Endothelial cell of umbilical vein (primary cell): ENCODE results near the gene BCR. TPM values are rescaled to one million over a fixed set of nuclear protein-coding genes. Genes with fewer than 3 reads are reported as not detected.

Experiments used
- BruUV-seq: library from RNA; stranded (reverse); fragments of 400-500 nt; replicated peaks from 2 replicates; lab custom pipeline; 2021; lab: Mats Ljungman, UMichigan
- CTCF ChIA-PET: fragments of 300-600, 350-600 bp; sonication (Branson Sonifier 250); formaldehyde crosslinking; loops from one replicate; lab custom pipeline; 2021; ENCODE audit warnings: antibody characterized with exemption, inconsistent platforms; lab: Charles Lee
- POLR2A ChIA-PET: fragments of 300-600, 350-600 bp; sonication (Branson Sonifier 250); formaldehyde crosslinking; loops from one replicate; lab custom pipeline; 2021; ENCODE audit warnings: antibody characterized with exemption, inconsistent platforms; lab: Charles Lee
- DNase-seq: peaks from one replicate; pipeline ENCODE4 v3.0.0-alpha.2; 2011; ENCODE audit warnings: low read depth, low spot score
- FAIRE-seq: peaks from 2 replicates; lab custom pipeline; 2011; peaks lifted over from hg19 to GRCh38; lab: Jason Lieb, UNC
- H2AFZ ChIP-seq: 2 replicates; pipeline ENCODE4 v1.6.0; 2012; ENCODE audit warnings: low read depth, low read length, control low read depth, inconsistent platforms
- H3K27ac ChIP-seq: 2 replicates; pipeline ENCODE4 v1.5.1; 2011; ENCODE audit warnings: low read depth, mild to moderate bottlenecking, control low read depth, low read length, moderate library complexity; ENCODE audit not compliant: insufficient read depth
- H3K27me3 ChIP-seq, 2 experiments: 2 replicates each; pipeline versions ENCODE4 v1.6.0 to v1.6.1; 2011; ENCODE audit warnings: low read length in 2 of 2, mixed read lengths in 1 of 2; ENCODE audit not compliant: control insufficient read depth in 2 of 2, insufficient read depth in 2 of 2
- H3K36me3 ChIP-seq, 2 experiments: 2 replicates in 1 of 2; 3 replicates in 1 of 2; pipeline ENCODE4 v1.5.1; 2011; ENCODE audit warnings: low read length in 2 of 2, mild to moderate bottlenecking in 1 of 2, moderate library complexity in 1 of 2; ENCODE audit not compliant: control insufficient read depth in 2 of 2, insufficient read depth in 2 of 2; ENCODE audit errors: extremely low read depth in 1 of 2
- H3K4me1 ChIP-seq: 3 replicates; pipeline ENCODE4 v1.5.1; 2011; ENCODE audit warnings: mild to moderate bottlenecking, low read length; ENCODE audit not compliant: control insufficient read depth, insufficient read depth; ENCODE audit errors: extremely low read depth
- H3K4me2 ChIP-seq: 2 replicates; pipeline ENCODE4 v1.6.1; 2011; ENCODE audit warnings: low read length, control low read depth, mixed read lengths; ENCODE audit not compliant: insufficient read depth
- H3K4me3 ChIP-seq, 3 experiments: fragments of 200-600 bp in 1 of 3; sonication (generic), shearing (Covaris generic) in 1 of 3; replicated peaks in 1 of 3; 2 replicates each; pipeline ENCODE4 v1.5.1; 2011 to 2016; ENCODE audit warnings: control low read depth in 3 of 3, low read length in 3 of 3, mild to moderate bottlenecking in 2 of 3, inconsistent platforms in 1 of 3, low read depth in 1 of 3, moderate library complexity in 1 of 3; ENCODE audit not compliant: insufficient read depth in 1 of 3
- H3K79me2 ChIP-seq: 2 replicates; pipeline ENCODE4 v1.6.0; 2012; ENCODE audit warnings: low read length, inconsistent platforms; ENCODE audit not compliant: control insufficient read depth, insufficient read depth
- H3K9ac ChIP-seq: replicated peaks from 2 replicates; pipeline ENCODE3; 2011; ENCODE audit warnings: low read length, control low read depth; ENCODE audit not compliant: insufficient read depth; ENCODE audit errors: extremely low read depth
- H3K9me1 ChIP-seq: replicated peaks from 3 replicates; pipeline ENCODE4 v1.6.0; 2011; ENCODE audit warnings: mild to moderate bottlenecking, low read length; ENCODE audit not compliant: control insufficient read depth, insufficient read depth; ENCODE audit errors: extremely low read depth
- H3K9me3 ChIP-seq: replicated peaks from 2 replicates; pipeline ENCODE4 v1.5.1; 2012; ENCODE audit warnings: low read length, inconsistent platforms; ENCODE audit not compliant: control insufficient read depth, insufficient read depth
- H4K20me1 ChIP-seq: replicated peaks from 2 replicates; pipeline ENCODE3; 2011; ENCODE audit warnings: mild to moderate bottlenecking, low read length; ENCODE audit not compliant: control insufficient read depth, insufficient read depth; ENCODE audit errors: extremely low read depth
- CTCF ChIP-seq, 2 donors: IDR thresholded peaks; 1 replicate in 1 of 2; 2 replicates in 1 of 2; pipeline ENCODE4 v1.5.1; 2011; ENCODE audit warnings: low read length in 2 of 2, mild to moderate bottlenecking in 2 of 2, moderate library complexity in 2 of 2, control low read depth in 1 of 2, inconsistent platforms in 1 of 2, low read depth in 1 of 2; ENCODE audit not compliant: insufficient read depth in 1 of 2; ENCODE audit errors: extremely low read depth in 1 of 2
- EZH2 ChIP-seq: IDR thresholded peaks from 2 replicates; pipeline ENCODE4 v1.6.1; 2012; ENCODE audit warnings: borderline replicate concordance, low read depth, mild to moderate bottlenecking, moderate library complexity, low read length, inconsistent platforms; ENCODE audit not compliant: severe bottlenecking
- MAX ChIP-seq: IDR thresholded peaks from 2 replicates; pipeline ENCODE4 v1.6.1; 2011; ENCODE audit not compliant: insufficient read depth, insufficient read length
- POLR2A ChIP-seq: IDR thresholded peaks from 2 replicates; pipeline ENCODE4 v1.6.1; 2012; ENCODE audit warnings: low read depth, mild to moderate bottlenecking, control low read depth, low read length
- POLR2AphosphoS5 ChIP-seq: IDR thresholded peaks from 2 replicates; pipeline ENCODE4 v1.6.1; 2012; ENCODE audit warnings: low read depth, mild to moderate bottlenecking, control low read depth, low read length, moderate library complexity; ENCODE audit not compliant: insufficient read depth
- dilution Hi-C: fragments of 300-500 bp; cut with MboI; formaldehyde crosslinking; loops from one replicate; pipeline ENCODE4 v1.15.0; 2019; ENCODE audit warnings: low sequenced_read_pairs; ENCODE audit not compliant: extremely low pct_ligation_motif_present
- intact Hi-C: fragments of 100-400 bp; cut with micrococcal nuclease; formaldehyde crosslinking; loops from one replicate; pipeline ENCODE4 v1.10.0; 2022
- polyA plus RNA-seq, 4 experiments: library from polyadenylated mRNA; depleted of rRNA in 3 of 4; stranded (reverse) in 3 of 4; unstranded in 1 of 4; fragments of >200 nt; gene quantifications; 2 replicates each; pipeline versions ENCODE4 v1.2.1 to v1.2.3, GENCODE V29; 2011 to 2012; ENCODE audit warnings: missing spikeins in 1 of 4
- total RNA-seq: library from RNA; stranded (reverse); gene quantifications from 2 replicates; pipeline ENCODE4 v1.2.3, GENCODE V29; 2021

The BCR gene
- total and polyA plus RNA-seq, 2 donors (not counting 3 experiments of a cell fraction or from before 2014, with no cell fraction given) = 129 to 141 TPM

GRCh38 chr22:23243859-23244689, 63.8 kb downstream of the BCR start:
- CTCF ChIA-PET = interaction anchor here (0.9 to 3.0 kb wide), 8 partner anchors 17 to 141 kb away, joined by 3 to 18 read pairs (median 6); partner anchors contain the start of gene BCR
- Histone ChIP-seq H2AFZ (no peak overlapping the region), H3K4me2 (no peak overlapping the region), H4K20me1 (peaks cover 2% of the 10 kb centered on the region), H3K4me1 (peaks cover 34% of the 10 kb centered on the region), H3K79me2 (peaks cover 94% of the 10 kb centered on the region), H3K27me3 (no peaks in the 10 kb centered on the region), H3K27ac (no peak overlapping the region), H3K9ac (no peak overlapping the region), H3K9me1 (no peaks in the 10 kb centered on the region), H3K9me3 (no peaks in the 10 kb centered on the region), H3K36me3 (no peaks in the 10 kb centered on the region), H3K4me3 (no peak overlapping the region)
- intact Hi-C loops (no loop called here), dilution Hi-C loops (no loop called here)
- DNase-seq (no peak), FAIRE-seq (peak; percentile 53)
- TF ChIP-seq CTCF (IDR thresholded peaks at IDR 0.05; ENCODE audit: extremely low read depth in 1 of 2, insufficient read depth in 1 of 2, low read depth in 1 of 2, low read length in 2 of 2) (no peak), POLR2A (no peak), POLR2AphosphoS5 (no peak), MAX (no peak), EZH2 (no peak)
- BruUV-seq = no TSS peak
- POLR2A ChIA-PET = no interaction called here
